Activated CD4-positive, alpha-beta T cell treated with anti-CD3 and anti-CD28 coated beads, Interleukin-2, amount 50 U/mL, for 16 hours (primary cell): ENCODE results near the gene ASCL2.

ENCODE experiments used
- DNase-seq: peaks from one replicate; pipeline ENCODE4 v3.0.0-alpha.2; 2020

Gene ASCL2

DNA sequence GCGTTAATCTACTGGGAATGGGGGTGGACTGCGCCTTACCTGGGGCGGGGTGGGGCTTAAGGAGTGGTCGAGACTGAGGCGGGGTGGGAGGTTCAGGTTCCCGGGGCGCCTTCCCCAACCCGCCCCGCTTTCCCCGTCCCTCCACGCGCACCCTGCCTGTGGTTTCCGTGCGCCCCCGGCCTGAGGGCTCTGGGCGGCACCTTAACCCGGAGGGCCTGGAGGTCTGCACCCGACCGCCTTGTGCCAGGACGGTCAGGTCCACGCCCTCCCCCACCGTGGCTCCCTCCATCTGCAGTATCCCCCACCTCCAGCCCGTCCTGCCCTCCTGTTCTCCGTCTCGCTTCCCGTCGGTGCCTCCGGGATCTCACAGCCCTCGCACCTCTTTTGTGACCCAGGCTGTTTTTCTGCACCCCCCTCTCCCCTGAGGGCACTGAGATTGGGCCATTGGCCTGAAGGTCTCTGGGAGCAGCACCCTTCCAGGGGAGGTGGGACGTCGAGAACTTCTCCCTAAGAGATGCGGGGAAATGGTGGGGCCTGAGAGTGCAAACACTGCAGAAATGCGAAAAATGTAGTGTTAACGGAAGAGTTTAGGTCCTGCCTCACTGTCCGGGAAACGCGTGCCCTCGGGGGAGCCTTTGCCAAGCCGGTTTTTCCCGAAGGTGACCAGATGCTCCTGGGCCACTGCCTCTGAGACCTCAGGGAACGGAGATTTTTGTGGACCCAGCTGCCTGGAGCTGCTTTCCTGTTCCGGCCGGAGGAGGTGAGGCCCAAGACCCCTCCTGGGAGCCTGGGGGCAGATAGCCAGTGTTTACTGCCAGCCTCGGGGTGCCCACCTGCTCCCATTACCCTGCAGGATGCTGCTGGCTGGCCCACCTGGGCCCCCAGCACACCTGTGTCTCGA is 1.2 kb upstream of the ASCL2 start:
- DNase-seq: no peak

DNA sequence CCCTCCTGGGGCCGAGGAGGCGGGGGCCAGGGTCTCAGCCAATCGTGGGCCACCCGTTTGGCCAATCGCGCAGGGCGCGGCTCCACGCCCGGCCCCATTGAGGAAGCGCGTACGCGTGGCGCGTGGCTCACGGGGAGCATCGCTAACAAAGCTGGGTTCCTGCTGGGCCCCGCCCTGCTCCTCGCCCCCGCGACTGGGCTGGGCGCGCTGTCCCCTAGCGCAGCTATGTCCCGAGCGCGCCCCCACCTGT is 614 bp upstream of the ASCL2 start:
- DNase-seq: no peak

DNA sequence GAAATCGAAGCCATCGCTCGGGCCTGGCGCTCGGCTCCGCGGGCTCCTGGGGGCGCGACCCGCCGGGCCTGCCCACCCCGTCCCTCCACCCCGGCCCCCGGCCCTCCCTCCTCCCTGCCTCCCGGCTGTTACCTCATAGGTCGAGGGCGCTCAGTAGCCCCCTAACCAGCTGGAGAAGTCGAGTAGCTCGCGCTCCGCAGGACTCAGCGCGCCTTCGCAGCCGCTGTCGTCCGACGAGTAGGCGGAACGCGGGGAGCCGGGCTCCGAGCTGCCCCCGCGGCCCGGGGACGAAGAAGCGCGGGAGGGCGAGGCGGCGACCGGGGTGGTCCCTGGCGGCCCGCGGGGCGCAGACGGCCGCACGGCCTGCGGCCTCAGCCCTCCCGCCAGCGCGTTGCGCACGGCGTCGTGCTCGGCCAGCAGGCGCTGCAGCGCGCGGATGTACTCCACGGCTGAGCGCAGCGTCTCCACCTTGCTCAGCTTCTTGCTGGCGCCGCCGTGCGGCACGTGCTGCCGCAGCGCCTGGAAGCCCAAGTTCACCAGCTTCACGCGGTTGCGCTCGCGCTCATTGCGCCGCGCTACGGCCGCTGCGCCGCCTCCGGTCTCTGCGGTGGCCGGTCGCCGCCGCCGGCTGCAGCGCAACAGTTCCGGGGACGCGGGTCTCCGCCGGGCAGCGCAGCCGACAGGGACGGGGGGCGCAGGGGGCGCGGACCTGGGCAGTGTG is 627 bp downstream of the ASCL2 start:
- DNase-seq: peak; percentile 58

DNA sequence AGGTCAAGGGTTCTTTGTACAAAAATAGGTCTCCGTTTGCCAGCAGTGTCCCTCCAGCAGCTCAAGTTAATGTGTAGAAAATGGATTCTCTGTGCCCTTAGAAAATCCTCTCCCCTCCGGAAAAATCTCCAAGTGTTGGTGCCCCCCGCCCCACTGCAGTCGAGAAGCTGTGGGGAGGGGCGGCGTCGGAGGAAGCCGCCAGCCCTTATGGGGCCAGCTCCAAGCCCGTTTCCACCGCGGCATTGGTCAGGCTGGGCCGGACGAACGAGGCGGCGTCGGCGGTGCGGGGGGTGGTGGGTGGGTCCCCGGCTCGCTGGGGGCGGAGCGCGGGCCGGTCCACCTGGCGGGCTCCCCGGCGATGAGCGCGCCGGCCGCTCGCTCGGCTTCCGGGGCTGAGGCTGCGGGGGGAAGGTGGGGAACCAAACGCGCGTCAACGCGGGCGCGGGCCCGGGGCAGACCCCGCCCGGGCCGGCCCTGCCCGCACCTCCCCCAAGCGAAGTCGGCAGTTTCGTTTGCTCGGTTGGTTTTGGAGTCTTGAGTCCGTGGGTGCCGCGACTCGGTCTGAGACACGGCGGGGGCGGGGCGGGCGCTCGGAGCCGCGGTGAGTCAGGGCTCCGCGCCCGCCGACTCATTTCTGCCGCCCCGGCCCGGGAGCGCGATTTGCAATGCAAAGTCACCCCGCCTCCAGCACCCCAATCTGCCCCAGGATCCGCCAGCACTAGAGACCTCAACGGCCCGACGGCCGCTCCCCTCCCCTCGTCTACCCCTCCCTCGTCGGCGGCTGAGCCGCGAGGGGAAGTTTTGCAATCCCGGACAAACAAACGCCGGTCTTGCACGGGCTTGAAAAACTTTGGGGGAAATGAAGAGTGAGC is 1.4 kb downstream of the ASCL2 start:
- peak; percentile 71 for DNase-seq

DNA sequence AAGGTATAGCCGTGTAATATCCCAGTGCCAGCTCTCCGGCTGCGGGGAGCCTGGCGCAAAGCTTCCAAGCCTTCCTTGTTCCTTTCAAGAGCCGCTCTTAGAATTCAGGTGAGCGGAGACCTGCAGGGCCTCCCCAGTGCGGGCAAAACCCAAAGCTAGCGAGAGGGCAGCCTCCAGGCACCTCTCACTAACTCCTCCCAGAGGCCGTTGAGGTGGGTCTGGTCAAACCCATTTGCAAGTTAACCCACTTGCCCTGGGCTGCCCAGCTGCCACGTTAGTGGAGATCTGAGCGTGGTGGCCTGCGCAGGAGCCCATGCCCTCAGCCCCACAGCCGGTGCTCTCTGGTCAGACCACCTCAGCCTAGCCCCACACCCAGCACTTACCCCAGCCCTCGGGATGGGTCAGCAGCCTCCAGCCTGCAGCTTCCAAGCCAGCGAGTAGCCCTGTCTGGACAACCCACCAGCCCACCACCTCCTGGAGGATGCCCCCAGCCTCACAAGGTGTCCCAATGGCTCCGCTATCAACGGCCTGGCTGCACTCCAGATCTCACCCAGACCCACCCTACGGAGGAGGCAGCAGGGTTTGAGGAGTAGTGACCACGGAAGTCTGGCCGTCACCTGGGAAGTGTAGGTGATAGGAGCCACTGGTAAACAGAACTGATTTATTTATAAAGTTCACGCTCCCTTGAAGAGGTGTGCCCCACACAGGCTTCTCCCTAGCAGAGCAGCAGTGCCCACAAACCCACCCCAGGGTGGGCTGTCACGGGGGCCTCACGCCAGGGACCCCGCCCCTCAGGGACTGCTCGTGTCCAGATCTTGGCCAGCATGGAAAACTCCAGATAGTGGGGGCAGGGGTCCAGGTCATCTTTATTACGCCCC is 2.3 kb downstream of the ASCL2 start:
- no peak for DNase-seq

DNA sequence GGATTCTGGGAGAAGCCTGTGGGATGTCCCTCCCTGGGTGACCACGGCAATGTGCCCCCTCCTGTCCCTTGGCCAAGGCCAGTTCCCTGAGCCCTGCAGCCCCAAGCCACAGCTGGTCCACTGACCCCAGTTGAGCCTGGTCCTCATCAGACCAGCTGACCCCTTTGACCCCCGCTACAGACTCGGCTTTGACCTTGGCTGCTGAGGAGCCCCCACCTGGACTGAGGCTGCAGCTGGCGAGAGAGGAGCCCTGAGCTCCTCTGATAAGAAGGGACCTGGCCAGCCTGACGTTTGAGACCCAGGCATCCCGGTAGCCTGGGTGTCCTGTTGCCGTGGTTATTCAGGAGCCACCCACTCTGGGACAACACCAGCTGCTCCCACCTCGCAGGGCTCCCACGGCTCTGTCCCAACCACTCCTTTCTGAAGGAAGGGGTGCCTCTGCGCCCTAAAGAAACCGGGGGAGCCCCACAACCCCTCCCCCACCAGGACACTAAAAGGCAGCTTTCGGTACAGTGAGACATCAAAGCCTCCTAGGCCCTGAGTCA is 3.0 kb downstream of the ASCL2 start:
- DNase-seq: no peak

DNA sequence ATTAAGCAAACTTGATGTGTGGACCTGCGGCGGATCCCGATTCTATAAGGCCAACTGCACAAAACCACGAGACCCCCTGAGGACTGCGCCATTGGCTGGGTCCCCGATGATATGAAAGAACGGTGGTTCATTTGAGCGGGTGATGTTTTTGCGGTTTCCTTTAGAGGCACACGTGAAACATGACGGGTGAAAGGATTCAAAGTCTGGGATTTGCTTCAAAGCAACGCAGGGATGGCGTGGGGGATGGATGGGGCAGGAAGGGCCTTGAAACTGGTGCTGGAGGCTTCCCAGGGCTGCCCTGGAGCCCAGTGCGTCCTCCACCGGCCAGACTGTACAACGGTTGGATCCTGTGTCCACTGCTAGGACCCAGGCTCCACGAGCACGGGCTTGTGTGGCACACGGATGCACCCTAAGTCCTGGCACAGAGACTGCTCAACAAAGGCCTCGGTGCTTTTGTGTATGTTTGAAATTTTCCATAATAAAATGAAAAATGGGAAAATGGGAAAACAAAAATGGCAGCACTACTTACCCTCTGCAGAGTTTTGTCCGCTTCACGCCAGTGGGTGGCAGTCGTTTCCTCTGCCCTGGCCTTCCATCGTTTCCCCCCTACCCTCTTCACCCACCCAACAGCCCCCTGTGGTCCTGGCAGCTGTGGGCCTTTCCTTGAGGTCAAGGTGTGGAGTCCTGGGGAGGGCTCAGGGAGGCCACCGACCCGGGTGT is 3.6 kb downstream of the ASCL2 start:
- DNase-seq: no peak

DNA sequence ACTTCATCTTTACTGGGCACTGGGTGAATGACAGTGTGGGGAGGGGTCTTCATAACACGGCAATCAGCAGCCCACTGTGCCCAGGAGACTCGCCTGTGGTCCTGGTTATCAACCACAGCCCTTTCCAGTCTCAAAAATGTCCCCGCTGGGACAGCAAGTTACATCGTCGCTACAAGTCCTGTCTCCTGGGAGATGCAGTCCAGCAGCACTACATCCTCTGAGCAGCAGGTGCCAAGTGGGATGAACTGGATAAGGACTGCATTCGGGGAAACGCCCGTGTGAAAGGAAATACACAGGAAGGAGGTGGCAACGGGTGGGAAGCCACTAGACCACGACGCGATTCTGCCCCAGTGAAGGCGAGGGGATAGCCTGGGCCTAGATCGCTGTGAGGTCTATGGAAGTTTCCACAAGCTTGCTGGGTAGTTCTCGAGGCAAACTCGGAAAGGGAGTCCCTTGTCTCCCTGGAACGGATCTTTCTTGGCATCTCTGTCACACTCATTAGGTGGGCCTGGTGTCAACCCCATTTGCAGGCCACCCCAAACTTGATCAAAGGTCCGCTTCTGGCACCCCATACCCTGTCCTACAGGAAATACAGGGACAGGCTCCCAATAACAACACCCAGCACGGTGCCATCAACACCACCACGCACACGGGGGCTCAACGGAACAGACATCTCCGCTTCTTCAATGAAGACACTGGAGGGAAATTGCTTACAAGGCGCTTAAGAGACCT is 4.4 kb downstream of the ASCL2 start:
- no peak for DNase-seq

DNA sequence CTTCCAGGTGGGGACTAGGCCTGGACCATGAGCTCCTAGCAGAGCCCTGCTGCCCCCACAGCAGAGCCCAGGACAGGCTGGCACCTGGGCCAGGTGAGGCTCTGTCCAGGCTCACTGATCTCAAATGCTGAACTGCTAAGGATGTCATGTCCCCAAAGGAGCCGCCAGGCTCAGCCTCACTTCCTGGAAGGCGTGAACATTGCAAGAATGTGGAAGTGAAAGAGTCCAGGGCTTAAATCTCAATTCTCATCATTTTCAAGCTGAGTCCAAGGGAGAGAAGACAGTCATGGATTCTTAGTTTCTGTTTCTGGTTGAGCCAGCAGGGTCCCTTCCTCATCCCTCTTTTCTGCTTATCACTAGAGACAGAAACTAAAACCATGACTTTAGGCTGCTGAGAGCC is 5.0 kb downstream of the ASCL2 start:
- DNase-seq: peak; percentile 63

DNA sequence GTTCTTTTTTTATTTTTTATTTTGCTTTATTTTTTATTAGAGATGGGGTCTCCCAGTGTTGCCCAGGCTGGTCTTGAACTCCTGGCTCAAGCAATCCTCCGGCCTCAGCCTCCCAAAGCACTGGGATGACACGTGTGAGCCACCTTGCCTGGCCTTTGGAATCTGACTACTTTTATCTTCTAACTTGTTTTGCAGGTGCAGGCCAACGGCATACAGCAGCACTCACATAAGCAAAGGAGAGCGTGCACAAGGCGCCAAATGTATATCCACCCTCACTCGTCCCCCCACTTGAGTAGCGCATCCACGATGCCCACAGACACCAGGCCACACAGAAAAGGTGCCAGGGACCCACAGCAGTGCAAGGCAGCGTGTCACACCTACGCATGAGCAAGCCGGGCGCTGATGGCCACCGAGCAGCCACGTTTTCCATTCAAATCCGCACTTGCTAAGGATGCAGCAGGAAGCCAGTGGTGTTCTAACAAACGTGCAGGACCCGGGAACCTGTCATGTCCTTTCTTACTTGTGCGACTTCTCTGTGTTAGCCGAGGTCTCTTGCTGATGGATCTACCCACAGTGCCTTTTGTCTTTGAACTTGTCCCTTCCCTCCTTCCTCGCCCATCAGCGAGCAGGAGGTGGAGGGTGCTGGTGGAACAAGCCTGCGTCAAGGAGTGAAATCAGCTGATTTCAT is 5.9 kb downstream of the ASCL2 start:
- no peak for DNase-seq

DNA sequence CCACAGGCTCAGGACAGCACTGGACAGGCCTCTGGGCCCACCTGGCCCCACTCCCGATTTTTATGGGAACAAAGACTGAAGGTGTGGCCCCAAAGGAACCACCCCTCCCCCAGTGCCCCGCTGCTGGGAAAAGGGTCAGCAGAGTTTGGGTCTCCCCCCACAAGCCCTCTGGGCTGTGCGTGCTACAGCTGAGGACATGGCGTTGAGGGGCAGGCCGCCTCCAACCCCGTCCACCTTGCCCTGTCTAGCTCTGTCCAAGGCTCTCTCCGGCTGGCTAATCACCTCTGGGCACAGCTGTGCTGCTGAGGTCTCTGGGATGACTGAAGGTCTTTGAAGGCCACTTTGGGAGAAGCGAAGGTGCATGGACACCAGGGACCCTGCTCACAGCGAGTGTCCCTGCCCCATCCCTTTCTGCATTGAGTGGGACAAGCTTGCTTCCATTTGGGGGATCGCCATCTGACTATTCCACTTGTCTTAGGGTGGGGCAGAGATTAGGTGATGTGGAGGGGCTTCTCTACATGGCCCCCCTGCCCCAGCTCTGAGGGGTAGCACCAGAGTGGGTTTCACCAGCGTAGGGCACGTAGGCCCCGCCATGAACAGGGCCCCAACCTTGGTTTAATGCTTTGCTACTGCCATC is 6.5 kb downstream of the ASCL2 start:
- DNase-seq: no peak

DNA sequence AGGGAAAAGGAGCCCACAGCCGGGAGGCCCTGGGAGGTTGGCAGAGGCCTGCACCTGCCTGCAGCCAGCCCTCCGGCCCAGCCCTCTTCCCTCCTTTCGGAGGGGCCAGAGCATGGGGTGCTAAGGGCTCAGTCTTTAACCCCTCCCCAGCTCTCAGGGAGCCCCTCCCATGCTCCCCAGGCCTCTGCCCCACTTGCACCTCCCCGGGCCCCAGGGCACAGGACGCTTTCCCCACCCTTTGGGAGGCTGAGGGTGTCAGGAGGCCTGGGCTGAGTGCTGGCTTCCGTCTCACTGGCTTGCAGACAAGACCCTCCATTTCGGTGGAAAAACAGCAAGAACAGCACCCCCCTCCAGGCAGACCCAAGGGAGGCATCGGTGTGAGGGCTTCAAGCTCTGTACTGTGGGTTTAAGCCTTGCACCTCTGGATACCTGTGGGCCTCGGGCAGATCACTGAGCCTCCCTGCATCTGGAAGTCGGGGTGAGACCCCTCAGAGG is 7.3 kb downstream of the ASCL2 start:
- DNase-seq: no peak

DNA sequence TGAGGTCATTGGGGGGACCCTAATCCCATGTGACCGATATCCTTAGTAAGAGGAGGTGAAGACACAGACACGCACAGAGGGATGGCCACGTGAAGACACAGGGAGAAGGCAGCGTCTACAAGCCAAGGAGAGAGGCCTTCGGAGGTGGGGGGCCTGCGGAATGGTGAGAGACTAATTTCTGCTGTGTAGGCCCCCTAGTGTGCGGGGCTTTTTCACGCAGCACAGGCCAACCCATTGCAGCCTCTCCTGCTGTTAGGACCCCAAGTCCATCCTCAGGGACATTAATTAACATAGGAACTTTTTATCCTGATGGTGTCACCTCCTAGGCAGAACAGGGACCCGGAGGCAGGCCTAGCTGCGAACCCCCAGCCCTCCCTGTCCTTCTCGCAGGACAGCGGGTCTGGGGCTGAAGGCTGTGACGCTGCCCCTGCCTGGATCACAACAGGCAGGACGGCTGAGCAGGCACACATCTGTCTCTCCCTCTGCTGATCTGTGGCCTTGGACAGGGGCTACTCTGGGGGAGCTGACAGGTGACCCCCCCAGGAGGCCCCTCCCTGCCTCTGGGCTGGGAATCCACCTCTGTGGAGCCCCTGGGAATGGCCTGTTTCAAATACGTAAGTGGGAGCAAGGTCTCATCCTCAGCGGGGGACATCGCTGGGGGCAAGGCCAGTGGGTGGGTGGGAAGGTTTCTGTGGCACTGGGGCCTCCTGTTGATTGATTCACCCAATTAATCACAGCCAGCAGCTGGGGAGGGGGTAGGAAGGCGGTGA is 7.9 kb downstream of the ASCL2 start:
- no peak for DNase-seq

DNA sequence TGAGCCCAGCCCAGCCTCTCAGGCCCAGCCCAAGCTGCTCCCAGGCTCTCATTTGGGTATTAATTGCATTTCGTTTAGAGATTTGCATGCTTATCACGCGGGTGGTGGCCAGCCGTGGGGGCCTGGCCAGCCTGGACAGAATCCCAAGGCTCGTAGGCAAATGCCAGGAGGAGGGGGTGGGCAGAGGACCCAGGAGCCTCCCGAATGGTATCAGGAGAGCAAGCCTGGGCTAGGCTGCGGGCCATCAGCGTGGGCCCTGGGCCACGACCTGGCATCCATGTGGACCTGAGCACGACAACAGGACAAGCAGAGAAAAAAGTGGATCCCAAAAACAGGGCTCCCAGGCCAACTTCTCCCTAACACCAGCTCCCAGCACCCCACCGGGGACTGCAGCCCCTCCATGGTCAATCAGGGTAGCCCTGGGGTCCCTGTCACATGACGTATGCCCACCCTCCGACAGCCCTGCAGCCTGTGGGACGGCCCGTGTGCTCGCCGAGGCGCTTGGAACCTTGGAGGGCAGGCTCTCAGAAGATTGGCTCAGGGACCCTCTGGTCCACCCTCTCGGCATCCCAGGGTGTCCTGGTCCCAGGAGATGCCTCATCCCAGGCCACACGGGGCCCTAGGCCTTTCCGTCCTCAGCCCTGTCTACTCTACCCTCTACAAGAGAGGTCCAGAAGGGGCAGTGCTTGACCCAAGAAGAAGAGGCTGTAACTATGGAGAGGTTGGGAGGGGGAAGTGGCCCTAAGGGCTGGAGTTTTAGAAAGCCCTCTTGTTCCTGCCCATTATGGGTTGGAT is 8.8 kb downstream of the ASCL2 start:
- DNase-seq: no peak

DNA sequence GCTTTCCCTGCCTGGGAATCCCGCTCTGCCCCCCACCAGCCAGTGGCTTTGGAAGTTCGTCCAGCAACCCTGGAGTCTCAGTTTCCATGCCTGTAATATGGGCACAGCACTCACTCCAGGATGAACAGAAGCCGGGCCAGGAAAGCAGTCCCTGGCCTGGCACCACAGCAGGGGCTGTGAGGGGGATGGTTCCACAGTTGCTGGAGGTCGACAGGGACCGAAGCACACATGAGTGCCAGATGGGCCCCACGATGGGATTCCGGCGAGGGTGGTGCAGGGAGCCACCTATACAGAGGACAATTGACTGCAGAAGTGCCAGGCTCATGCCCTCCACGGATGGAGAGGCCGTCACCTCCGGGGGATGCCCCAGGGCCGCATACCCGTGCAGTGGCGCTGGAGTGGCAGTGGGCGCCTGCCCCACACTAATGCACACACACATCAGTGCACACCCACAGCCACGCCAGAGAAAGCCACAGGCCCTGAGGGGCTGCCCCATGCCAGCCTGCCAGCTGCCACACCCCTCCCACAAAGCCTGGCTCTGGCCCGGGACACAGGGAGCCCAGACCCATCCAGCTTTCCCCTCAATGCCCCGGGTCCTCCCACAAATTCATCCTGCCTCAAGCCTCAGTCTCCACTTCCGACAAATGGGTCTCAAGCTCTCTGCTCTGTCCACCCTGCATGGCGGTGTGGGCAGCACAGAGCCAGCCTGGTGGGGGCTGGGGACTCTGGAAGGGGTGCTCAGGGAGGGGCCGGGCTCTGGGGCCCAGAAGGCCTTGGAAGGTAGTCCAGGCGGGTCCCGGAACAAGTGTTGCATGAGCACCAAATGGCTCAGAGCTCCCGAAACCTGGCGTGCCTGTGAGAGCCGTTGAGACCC is 9.7 kb downstream of the ASCL2 start:
- no peak for DNase-seq

DNA sequence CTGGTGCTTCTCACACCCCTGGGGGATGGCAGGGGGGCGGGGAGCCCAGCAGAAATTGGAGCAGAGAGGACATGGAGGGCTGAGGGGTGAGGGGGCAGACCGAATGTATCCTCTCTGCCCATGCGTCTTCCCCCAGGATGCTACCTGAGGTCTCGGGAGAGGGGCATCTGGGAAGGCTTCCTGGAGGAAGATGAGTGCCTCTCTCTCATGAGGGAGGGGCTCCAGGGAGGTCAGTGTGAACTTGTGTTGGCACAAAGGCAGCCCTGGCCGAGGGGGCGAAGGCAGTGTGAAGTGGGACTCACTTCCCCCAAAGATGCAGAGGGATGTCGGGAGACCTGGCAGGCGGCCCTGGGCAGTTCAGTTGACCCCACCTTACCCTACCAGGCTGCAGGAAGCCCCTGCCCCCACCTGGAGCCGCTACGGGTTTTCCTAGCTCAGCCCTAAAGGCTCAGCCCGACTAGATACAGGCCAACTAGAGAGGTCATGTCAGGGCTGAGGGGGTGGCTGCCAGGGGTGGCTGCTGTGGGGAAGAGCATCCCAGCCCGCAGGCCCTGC is 10.4 kb downstream of the ASCL2 start:
- DNase-seq: no peak

DNA sequence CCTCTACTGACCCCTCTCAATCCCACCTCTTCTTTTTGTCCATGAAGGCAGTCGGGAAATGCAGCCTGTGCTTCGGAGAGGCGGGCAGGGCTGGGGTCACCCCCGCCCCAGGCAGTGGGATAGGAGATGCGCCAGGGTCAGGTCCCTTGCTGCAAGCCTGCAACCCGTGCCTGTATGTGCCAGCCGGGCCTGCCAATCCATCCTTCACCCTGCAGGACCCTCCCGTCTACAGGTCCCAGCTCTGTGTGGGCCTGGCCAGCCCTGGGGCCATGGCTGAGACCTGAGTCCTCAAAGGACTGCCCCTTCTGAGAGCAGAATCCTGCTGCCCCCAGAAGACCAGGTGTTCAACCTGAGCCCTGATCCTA is 10.9 kb downstream of the ASCL2 start:
- no peak for DNase-seq
